ENCODE measurements around the gene YIPF3.

DNA sequence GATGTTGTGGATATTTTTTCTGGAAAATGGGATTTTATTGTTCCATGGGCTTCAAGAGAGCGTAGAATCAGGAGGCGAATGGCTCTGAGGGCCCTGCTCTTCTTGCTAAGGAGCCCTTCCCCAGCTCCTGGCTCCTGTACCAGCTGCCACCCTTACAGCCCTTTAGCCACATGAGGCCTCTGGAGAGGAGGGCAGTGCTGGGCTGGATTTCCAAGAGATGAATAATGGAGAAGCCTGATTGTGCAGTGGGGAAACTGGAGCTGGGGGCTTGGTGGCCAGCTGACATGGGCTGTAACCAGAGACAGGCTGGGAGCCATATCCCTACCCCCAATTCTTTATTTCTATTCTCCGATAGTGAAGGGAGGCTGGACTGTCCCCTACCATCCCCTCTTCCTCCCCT is 15.8 kb downstream of the YIPF3 start:
- TF ChIP-seq, protein P1, sequence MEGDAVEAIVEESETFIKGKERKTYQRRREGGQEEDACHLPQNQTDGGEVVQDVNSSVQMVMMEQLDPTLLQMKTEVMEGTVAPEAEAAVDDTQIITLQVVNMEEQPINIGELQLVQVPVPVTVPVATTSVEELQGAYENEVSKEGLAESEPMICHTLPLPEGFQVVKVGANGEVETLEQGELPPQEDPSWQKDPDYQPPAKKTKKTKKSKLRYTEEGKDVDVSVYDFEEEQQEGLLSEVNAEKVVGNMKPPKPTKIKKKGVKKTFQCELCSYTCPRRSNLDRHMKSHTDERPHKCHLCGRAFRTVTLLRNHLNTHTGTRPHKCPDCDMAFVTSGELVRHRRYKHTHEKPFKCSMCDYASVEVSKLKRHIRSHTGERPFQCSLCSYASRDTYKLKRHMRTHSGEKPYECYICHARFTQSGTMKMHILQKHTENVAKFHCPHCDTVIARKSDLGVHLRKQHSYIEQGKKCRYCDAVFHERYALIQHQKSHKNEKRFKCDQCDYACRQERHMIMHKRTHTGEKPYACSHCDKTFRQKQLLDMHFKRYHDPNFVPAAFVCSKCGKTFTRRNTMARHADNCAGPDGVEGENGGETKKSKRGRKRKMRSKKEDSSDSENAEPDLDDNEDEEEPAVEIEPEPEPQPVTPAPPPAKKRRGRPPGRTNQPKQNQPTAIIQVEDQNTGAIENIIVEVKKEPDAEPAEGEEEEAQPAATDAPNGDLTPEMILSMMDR (IDR thresholded peaks at IDR 0.05; ENCODE audit: poor library complexity): no peak
- TF ChIP-seq EZH2 (IDR thresholded peaks at IDR 0.05; ENCODE audit: borderline replicate concordance): no peak
- TF ChIP-seq EZH2phosphoT487 (IDR thresholded peaks at IDR 0.05; ENCODE audit: low read depth, severe bottlenecking, unreplicated experiment): no peak

Measured in hepatocyte (in vitro differentiated cells).